ENCODE results near the gene FTCD. TPM values are rescaled to one million over a fixed set of nuclear protein-coding genes. Genes with fewer than 3 reads are reported as not detected.
A peak's percentile ranks its signal among the peaks of the same experiment; 100 is the strongest.

The FTCD gene
- total and polyA plus RNA-seq, 12 donors = 0.20 to 16.8 (median 1.9) TPM; not detected in 2

DNA sequence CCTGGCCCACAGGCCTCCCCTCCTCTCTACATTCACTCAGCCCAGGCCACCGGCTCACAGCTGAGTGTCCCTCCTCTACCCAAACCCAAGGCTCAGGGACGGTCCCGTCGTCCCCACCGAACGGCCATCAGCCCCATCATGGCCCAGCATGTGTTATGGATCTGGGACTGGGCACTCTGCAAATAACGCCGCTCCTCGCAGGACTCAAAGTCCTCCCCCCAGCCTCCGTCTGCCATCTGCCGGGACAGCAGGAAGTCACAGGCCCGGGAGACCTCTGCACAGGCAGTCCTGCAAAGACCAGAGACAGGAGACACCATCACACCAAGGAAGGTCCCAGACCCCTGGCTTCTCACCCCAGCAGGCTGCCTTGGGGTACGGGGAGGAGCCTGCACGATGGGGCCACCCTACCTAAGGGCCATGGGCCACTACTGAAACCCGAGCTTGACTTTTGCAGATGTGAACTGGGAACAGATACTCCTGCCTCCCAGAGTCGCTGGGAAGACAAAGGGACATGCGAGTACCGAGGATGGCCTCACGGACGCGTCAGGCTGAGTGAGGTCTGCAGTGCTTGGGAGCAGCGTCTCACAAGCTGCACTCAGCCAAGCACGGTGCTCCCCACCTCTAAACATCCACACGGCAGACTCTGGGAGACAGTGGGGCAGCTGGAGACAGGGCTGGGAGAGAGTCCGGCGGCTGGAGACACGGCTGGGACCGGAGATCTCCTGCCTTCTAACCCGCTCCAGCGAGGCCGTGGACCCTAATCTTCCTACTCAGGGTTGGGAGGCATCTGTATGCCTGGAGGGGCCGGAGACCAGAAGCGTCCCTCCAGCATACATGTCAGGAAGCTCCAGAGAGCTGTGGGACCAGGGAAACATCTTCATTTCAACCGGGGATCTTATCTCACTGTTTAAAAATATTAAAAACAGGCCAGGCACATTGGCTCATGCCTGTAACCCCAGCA lies 39.3 kb upstream of the FTCD start:
- TF ChIP-seq CTCF (IDR thresholded peaks at IDR 0.05) (no peak), POLR2A (IDR thresholded peaks at IDR 0.05) (no peak)
- intact Hi-C loops (cut with DNase I) = no loop called here
- Histone ChIP-seq H3K9me3 (replicated peaks in 1 of 3) (no peaks in the 10 kb centered on the region), H3K27me3 (no peaks in the 10 kb centered on the region), H3K36me3 (replicated peaks in 1 of 2) (peaks cover 0 to 46% of the 10 kb centered on the region in 2 donors), H3K27ac (no peak overlapping the region), H3K4me1 (replicated peaks in 1 of 2) (peaks cover 14 to 17% of the 10 kb centered on the region in 2 donors), H3K4me3 (no peak overlapping the region)
- peak in 5 of 7 donors; percentile 4 to 42 (median 13) for DNase-seq
- WGBS, 4 donors = 92 to 95% (median 93%) methylated on average over 26 to 34 of the region's 34 CpGs

DNA sequence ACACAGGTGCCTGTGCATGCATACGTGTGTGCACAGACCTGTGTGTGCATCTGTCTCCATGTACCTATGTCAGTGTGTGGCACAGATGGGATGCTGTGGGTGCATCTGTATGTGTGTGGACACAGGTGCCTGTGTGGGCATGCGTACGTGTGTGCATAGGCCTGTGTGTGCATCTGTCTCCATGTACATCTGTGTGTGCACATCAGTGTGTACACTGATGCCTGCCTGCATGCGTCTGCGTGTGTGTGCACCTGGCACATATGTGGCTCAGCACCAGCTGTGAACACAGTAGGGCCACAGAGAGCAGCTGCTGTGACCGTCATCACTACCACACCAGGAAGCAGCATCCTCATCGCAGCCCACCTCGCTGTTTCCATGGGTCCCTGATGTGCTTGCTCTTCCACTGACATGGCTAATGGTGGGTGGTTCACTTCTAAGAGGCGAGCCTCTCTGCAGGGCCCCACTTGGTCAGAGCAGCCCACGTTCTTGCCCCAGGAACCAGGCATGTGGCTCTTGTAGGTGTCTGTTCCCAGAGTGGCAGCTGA lies 38.5 kb upstream of the FTCD start:
- Histone ChIP-seq H3K27me3 (no peaks in the 10 kb centered on the region), H3K4me3 (no peak overlapping the region), H3K27ac (no peak overlapping the region), H3K4me1 (replicated peaks in 1 of 2) (peaks cover 21 to 24% of the 10 kb centered on the region in 2 donors), H3K36me3 (replicated peaks in 1 of 2) (peaks cover 0 to 44% of the 10 kb centered on the region in 2 donors), H3K9me3 (replicated peaks in 1 of 3) (no peaks in the 10 kb centered on the region)
- DNase-seq = peak in 4 of 7 donors; percentile 12 to 43 (median 16)
- 94 to 97% (median 96%) methylated on average over 5 to 10 of the region's 10 CpGs for WGBS, 4 donors
- TF ChIP-seq POLR2A (IDR thresholded peaks at IDR 0.05) = no peak
- intact Hi-C loops (cut with DNase I) = no loop called here

DNA sequence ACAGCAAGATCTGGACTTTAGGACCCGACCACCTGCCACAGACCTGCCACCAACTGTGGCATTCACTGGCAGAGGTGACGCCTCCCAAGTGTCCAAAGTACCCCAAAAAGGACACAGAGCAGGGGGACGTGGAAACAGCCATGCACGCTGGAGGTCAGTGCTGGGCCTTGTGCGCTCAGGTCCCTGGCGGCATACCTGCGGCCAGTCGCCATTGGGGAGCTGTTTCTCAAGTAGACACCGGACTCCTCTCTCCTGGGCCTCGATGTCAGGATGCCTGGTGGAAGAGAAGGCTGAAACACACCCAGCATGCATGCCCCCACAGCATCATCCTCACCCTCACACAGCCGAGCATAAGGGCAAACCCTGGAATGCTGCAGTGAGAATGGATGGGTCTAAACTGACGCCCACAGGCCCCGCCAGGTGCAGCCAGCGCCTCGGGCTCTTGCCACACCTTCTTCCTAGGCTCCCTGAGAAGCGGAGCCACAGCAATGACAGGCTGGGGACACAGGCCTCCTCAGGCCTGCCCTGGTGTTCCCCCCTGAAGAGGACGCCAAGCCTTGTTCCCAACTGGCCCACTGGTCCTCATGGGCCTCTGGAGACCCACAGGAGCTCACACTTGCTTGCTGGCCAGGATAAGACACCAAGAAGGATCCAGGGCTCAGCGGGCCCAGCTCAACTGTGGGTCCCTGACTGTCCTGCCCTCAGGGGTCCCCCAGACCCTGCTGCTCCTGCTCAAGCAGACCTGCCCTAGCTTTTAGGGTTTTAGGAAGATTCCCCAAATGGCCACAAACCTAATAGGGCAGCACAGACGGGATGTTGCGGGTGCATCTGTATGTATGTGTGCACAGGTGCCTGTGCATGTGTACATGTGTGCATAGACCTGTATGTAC lies 36.6 kb upstream of the FTCD start:
- Histone ChIP-seq H3K27me3 (no peaks in the 10 kb centered on the region), H3K4me1 (replicated peaks in 1 of 2) (peaks cover 26 to 39% of the 10 kb centered on the region in 2 donors), H3K9me3 (replicated peaks in 1 of 3) (no peaks in the 10 kb centered on the region), H3K36me3 (replicated peaks in 1 of 2) (peaks cover 0 to 44% of the 10 kb centered on the region in 2 donors), H3K27ac (peak overlapping the region in 4 of 5 donors; percentile 10 to 97 (median 58)), H3K4me3 (no peak overlapping the region)
- intact Hi-C loops (cut with DNase I) = no loop called here
- 93 to 95% (median 95%) methylated on average over 7 to 20 of the region's 20 CpGs for WGBS, 4 donors
- TF ChIP-seq POLR2A (IDR thresholded peaks at IDR 0.05) = no peak
- TF ChIP-seq CTCF (IDR thresholded peaks at IDR 0.05) = no peak
- peak in 4 of 7 donors; percentile 14 to 43 (median 18) for DNase-seq

- peaks cover 0 to 37% of the 10 kb centered on the region in 2 donors for H3K36me3 ChIP-seq (replicated peaks in 1 of 2)
- H3K4me3 ChIP-seq = no peak overlapping the region
- peak; percentile 79 to 91 (median 88) for DNase-seq
- WGBS, 4 donors = 63 to 80% (median 65%) methylated on average over 1 to 4 of the region's 4 CpGs
- H3K4me1 ChIP-seq (replicated peaks in 1 of 2) = peaks cover 26 to 39% of the 10 kb centered on the region in 2 donors
- H3K27me3 ChIP-seq = no peaks in the 10 kb centered on the region
- no peaks in the 10 kb centered on the region for H3K9me3 ChIP-seq (replicated peaks in 1 of 3)
- intact Hi-C loops (cut with DNase I) = no loop called here
- TF ChIP-seq CTCF (IDR thresholded peaks at IDR 0.05) = no peak
- TF ChIP-seq POLR2A (IDR thresholded peaks at IDR 0.05) = peak in 1 of 2 donors; percentile 58
- H3K27ac ChIP-seq = peak overlapping the region in 4 of 5 donors; percentile 72 to 97 (median 85)
Measured at GRCh38 chr21:46191257-46191685, 35.9 kb upstream of the FTCD start.

Data from adrenal gland (tissue), 12 donors.